ENCODE results near the gene PSG7.
"Not testable (repeated sequence)": the region's sequence is repeated elsewhere in the genome, so short reads cannot be mapped to it uniquely, and the experiment has no call there.

Gene PSG7

GRCh38 chr19:42890446-42890845 is 46.6 kb downstream of the PSG7 start:
- 90% methylated on average over 7 of the region's 7 CpGs for WGBS, 2 experiments

DNA sequence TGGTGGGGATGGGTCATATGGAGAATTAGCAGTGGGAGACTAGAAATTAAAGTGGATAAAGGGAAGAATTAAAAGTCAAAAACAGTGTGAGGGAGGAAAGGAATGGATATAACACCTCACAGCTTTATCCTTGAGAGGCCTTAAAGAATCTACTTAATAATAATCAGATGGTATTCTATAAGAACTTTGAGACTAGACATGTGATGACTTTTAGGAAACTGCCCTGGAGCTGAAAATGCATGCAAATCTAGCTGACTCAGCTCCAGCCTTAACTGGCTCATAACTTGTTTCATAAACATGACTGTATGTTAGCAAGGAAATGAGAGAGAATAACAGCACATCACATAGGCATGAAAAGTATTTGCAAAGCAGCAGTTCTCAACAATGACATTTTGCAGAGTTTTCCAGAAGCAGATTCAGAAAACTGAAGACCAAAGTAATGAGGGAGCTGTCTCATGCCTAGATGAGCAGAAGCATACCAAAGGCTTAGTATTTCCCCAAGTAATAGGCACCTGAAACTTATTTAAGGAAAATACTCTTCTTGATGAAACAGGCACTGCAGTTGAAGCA is 49.0 kb downstream of the PSG7 start:
- not testable (repeated sequence) for H3K9me3 ChIP-seq (ENCODE audit: control insufficient read depth, low read length); H3K4me1 ChIP-seq (ENCODE audit: control insufficient read depth, insufficient read depth, low read length); H3K36me3 ChIP-seq (ENCODE audit: control insufficient read depth, insufficient read depth, low read length); H3K27ac ChIP-seq (ENCODE audit: insufficient read depth, low read depth, low read length, poor library complexity, severe bottlenecking); H3K4me3 ChIP-seq (ENCODE audit: insufficient read depth, low read depth, low read length); H3K27me3 ChIP-seq (ENCODE audit: control insufficient read depth, insufficient read depth, low read length, poor library complexity, severe bottlenecking)

More at GRCh38 chr19:42890446-42890845, 46.6 kb downstream of the PSG7 start:
- not testable (repeated sequence) for H3K4me1 ChIP-seq (ENCODE audit: control insufficient read depth, insufficient read depth, low read length); H3K27me3 ChIP-seq (ENCODE audit: control insufficient read depth, insufficient read depth, low read length, poor library complexity, severe bottlenecking); H3K27ac ChIP-seq (ENCODE audit: insufficient read depth, low read depth, low read length, poor library complexity, severe bottlenecking); H3K9me3 ChIP-seq (ENCODE audit: control insufficient read depth, low read length); H3K4me3 ChIP-seq (ENCODE audit: insufficient read depth, low read depth, low read length); H3K36me3 ChIP-seq (ENCODE audit: control insufficient read depth, insufficient read depth, low read length)

- not testable (repeated sequence) for H3K36me3 ChIP-seq (ENCODE audit: control insufficient read depth, insufficient read depth, low read length); H3K4me3 ChIP-seq (ENCODE audit: insufficient read depth, low read depth, low read length); H3K27ac ChIP-seq (ENCODE audit: insufficient read depth, low read depth, low read length, poor library complexity, severe bottlenecking); H3K27me3 ChIP-seq (ENCODE audit: control insufficient read depth, insufficient read depth, low read length, poor library complexity, severe bottlenecking); H3K4me1 ChIP-seq (ENCODE audit: control insufficient read depth, insufficient read depth, low read length); H3K9me3 ChIP-seq (ENCODE audit: control insufficient read depth, low read length)
- 85% methylated on average over 1 of the region's 2 CpGs; no CpG with 5 or more reads in 1 of the 2 experiments for WGBS, 2 experiments
These were observed 54.3 kb downstream of the PSG7 start for GRCh38 chr19:42882730-42883129.

GRCh38 chr19:42882010-42882409 is 55.0 kb downstream of the PSG7 start:
- H3K36me3 ChIP-seq (ENCODE audit: control insufficient read depth, insufficient read depth, low read length); H3K4me1 ChIP-seq (ENCODE audit: control insufficient read depth, insufficient read depth, low read length); H3K9me3 ChIP-seq (ENCODE audit: control insufficient read depth, low read length); H3K27ac ChIP-seq (ENCODE audit: insufficient read depth, low read depth, low read length, poor library complexity, severe bottlenecking); H3K27me3 ChIP-seq (ENCODE audit: control insufficient read depth, insufficient read depth, low read length, poor library complexity, severe bottlenecking); H3K4me3 ChIP-seq (ENCODE audit: insufficient read depth, low read depth, low read length): not testable (repeated sequence)
- WGBS, 2 experiments = 68 to 69% methylated on average over 5 of the region's 5 CpGs

- H3K27me3 ChIP-seq (ENCODE audit: control insufficient read depth, insufficient read depth, low read length, poor library complexity, severe bottlenecking) = not testable (repeated sequence)
- WGBS, 2 experiments = 79 to 84% methylated on average over 7 to 8 of the region's 8 CpGs
These were observed 55.7 kb downstream of the PSG7 start for GRCh38 chr19:42881279-42881678.

DNA sequence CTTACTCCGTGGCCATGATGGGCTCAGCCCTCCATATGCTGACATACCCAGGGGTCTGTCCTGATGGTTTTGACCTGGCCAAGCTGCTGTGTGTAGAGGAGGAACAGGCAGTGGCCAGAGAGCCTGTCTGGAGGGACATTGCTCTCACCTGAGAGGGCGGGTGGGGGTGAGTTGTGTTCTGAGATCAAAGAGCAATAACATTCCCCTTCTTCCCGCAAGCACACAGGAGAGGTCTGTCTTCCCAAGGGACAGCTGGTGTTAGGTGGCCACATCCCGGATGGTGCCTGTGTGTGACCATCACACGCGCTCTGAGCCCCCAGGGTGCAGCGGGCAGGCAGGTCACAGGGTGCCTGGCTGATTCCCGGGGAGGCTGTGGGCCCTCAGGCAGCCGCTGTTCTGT is 56.4 kb downstream of the PSG7 start:
- not testable (repeated sequence) for H3K9me3 ChIP-seq (ENCODE audit: control insufficient read depth, low read length); H3K36me3 ChIP-seq (ENCODE audit: control insufficient read depth, insufficient read depth, low read length); H3K27ac ChIP-seq (ENCODE audit: insufficient read depth, low read depth, low read length, poor library complexity, severe bottlenecking); H3K4me1 ChIP-seq (ENCODE audit: control insufficient read depth, insufficient read depth, low read length); H3K27me3 ChIP-seq (ENCODE audit: control insufficient read depth, insufficient read depth, low read length, poor library complexity, severe bottlenecking); H3K4me3 ChIP-seq (ENCODE audit: insufficient read depth, low read depth, low read length)
- WGBS, 2 experiments = 93 to 97% methylated on average over 8 to 9 of the region's 9 CpGs

More at GRCh38 chr19:42881279-42881678, 55.7 kb downstream of the PSG7 start:
- not testable (repeated sequence) for H3K4me1 ChIP-seq (ENCODE audit: control insufficient read depth, insufficient read depth, low read length); H3K9me3 ChIP-seq (ENCODE audit: control insufficient read depth, low read length); H3K27ac ChIP-seq (ENCODE audit: insufficient read depth, low read depth, low read length, poor library complexity, severe bottlenecking); H3K36me3 ChIP-seq (ENCODE audit: control insufficient read depth, insufficient read depth, low read length); H3K4me3 ChIP-seq (ENCODE audit: insufficient read depth, low read depth, low read length)

DNA sequence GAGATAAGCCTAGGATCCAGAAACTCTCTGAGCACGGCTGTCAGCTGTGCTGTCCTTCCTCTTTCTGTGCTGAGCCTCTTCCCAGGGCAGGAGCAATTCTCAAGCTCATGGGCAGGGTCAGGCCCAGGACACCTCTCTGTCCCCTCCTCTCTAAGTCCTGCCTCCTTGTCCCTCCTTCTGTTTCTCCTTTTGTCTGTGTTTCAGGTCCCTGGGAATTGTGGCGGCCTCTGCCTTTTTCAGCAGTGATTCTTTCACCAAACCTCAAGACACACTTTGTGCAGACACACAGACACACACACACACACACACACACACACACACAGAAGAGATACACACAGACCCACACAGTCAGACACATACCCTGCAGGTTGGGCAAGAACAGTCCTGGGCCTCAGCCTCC is 57.4 kb downstream of the PSG7 start, which contains the start of gene PSG1:
Gene PSG1 (minus strand): TSS at position 101 of the 400 bp plus-strand sequence. CDS start 132 bp downstream, outside the sequence.
- WGBS, 2 experiments = 74 to 78% methylated on average over 2 of the region's 2 CpGs

GRCh38 chr19:42876596-42876995 is 60.4 kb downstream of the PSG7 start:
- not testable (repeated sequence) for H3K27ac ChIP-seq (ENCODE audit: insufficient read depth, low read depth, low read length, poor library complexity, severe bottlenecking); H3K4me3 ChIP-seq (ENCODE audit: insufficient read depth, low read depth, low read length); H3K36me3 ChIP-seq (ENCODE audit: control insufficient read depth, insufficient read depth, low read length); H3K9me3 ChIP-seq (ENCODE audit: control insufficient read depth, low read length); H3K27me3 ChIP-seq (ENCODE audit: control insufficient read depth, insufficient read depth, low read length, poor library complexity, severe bottlenecking); H3K4me1 ChIP-seq (ENCODE audit: control insufficient read depth, insufficient read depth, low read length)

More for the DNA sequence above, 57.4 kb downstream of the PSG7 start, which contains the start of gene PSG1:
- Histone ChIP-seq H3K27ac (ENCODE audit: insufficient read depth, low read depth, low read length, poor library complexity, severe bottlenecking) (no peak within 1 kb of the TSS), H3K36me3 (ENCODE audit: control insufficient read depth, insufficient read depth, low read length) (no peaks in the 10 kb centered on the region), H3K9me3 (ENCODE audit: control insufficient read depth, low read length) (no peaks in the 10 kb centered on the region), H3K4me1 (ENCODE audit: control insufficient read depth, insufficient read depth, low read length) (no peaks in the 10 kb centered on the region), H3K4me3 (ENCODE audit: insufficient read depth, low read depth, low read length) (no peak within 1 kb of the TSS), H3K27me3 (ENCODE audit: control insufficient read depth, insufficient read depth, low read length, poor library complexity, severe bottlenecking) (no peaks in the 10 kb centered on the region)

GRCh38 chr19:42875881-42876280 is 61.1 kb downstream of the PSG7 start:
- WGBS, 2 experiments = 72 to 88% methylated on average over 1 of the region's 1 CpG
- H3K27ac ChIP-seq (ENCODE audit: insufficient read depth, low read depth, low read length, poor library complexity, severe bottlenecking) = not testable (repeated sequence)

GRCh38 chr19:42874901-42875813 is 61.9 kb downstream of the PSG7 start:
- WGBS, 2 experiments = 83 to 90% methylated on average over 2 to 3 of the region's 4 CpGs
- not testable (repeated sequence) for H3K27ac ChIP-seq (ENCODE audit: insufficient read depth, low read depth, low read length, poor library complexity, severe bottlenecking); H3K4me3 ChIP-seq (ENCODE audit: insufficient read depth, low read depth, low read length); H3K4me1 ChIP-seq (ENCODE audit: control insufficient read depth, insufficient read depth, low read length); H3K27me3 ChIP-seq (ENCODE audit: control insufficient read depth, insufficient read depth, low read length, poor library complexity, severe bottlenecking); H3K36me3 ChIP-seq (ENCODE audit: control insufficient read depth, insufficient read depth, low read length); H3K9me3 ChIP-seq (ENCODE audit: control insufficient read depth, low read length)

More at GRCh38 chr19:42875881-42876280, 61.1 kb downstream of the PSG7 start:
- not testable (repeated sequence) for H3K4me1 ChIP-seq (ENCODE audit: control insufficient read depth, insufficient read depth, low read length); H3K27me3 ChIP-seq (ENCODE audit: control insufficient read depth, insufficient read depth, low read length, poor library complexity, severe bottlenecking); H3K36me3 ChIP-seq (ENCODE audit: control insufficient read depth, insufficient read depth, low read length); H3K4me3 ChIP-seq (ENCODE audit: insufficient read depth, low read depth, low read length); H3K9me3 ChIP-seq (ENCODE audit: control insufficient read depth, low read length)
